LNCAP (cell line): Measurements from ENCODE around the gene LMBR1.

Experiments
- CTCF ChIP-seq: fragments of 450-650 bp; IDR thresholded peaks from 2 replicates; pipeline ENCODE4 v1.5.1; 2017; ENCODE audit warnings: mild to moderate bottlenecking

The LMBR1 gene

DNA sequence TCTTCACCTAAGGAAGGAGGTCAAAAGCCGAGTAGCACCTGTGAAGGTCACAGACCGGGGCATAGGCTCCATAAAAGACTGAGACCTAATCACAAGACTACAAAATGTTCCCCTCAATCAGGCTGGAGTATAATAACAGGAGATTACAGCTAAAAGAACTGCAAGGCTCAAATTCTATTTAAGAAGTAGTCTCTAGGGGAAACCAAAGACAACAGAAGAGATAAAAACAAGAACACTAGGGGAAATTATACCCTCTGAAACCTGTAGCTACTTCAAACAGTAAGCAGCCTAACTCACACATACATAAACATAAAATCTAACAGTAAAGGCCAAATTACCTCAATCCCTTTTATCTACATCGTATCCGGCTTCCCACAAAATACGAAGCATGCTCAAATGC is 38.3 kb downstream of the LMBR1 start:
- TF ChIP-seq CTCF: no peak

GRCh38 chr7:156848979-156849378 is 44.0 kb downstream of the LMBR1 start:
- TF ChIP-seq CTCF: no peak

DNA sequence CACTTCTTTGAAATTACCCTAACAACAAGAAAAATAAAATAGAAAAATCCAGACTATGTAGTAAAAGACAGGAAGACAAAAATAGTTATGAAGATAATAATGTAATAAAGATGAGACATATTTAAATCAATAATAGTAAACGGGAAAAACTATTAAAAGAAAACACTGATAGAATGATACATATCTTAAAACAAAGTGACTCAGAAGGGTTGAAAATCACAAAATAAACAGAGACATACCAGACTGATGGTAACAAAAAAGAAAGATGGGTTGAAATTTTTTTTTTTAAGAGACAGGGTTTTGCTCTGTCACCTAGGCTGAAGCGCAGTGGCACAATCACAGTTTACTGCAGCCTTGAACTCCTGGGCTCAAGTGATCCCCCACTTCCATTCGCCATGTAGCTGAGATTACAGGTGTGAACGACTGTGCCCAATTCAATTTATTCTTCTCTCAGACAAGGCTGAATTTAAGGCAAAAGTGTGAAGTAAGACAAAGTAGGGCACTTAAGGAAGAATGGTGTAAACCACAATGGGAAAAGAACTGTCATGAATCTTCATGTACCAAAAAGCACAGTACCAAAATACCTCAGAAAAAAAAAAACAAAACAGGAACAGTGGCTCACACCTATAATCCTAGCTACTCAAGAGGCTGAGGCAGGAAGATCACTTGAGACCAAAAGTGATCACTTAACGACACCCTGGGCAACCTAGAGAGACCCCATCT is 47.4 kb downstream of the LMBR1 start:
- TF ChIP-seq CTCF: no peak

DNA sequence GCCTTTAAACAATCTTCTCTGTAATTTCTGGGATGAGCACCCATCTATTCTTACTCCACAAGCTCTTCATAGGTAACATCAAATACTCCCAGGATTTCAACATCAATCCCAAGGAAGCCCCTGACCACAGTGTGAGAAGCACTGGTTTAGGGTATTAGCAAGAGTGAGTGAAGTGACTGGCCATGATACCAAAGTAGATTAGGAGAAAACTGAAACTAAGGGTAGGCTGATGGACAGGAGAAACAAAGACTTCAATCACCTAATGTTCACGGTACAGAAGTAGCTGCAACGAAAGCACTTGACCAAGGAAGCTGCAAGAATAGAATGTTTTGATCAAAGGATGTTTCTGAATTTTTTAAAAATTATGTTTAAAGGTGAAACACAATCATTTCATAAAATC is 49.8 kb downstream of the LMBR1 start:
- TF ChIP-seq CTCF: no peak

DNA sequence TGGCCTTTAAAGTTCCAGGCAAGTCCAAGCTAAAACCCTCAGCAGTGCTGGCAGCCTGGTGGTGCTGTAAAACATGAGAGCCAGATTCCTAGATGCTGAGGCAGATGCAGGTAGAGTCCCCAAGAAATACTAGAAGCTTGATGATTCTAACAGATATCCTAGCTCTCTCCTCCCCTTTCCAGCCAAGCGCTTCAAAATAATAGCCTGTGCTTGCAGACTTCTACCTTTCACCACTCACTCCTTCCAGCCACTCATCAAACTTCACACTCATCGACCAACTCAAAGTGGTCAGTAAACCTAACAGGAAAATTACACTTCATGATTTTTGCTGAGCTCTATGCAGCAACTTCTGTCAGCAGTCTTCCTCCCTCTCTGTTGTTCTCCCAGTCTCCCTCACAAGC is 50.2 kb downstream of the LMBR1 start:
- no peak for TF ChIP-seq CTCF

- TF ChIP-seq CTCF: no peak
These were observed 50.7 kb downstream of the LMBR1 start for GRCh38 chr7:156842317-156842716.

GRCh38 chr7:156841497-156841896 is 51.5 kb downstream of the LMBR1 start:
- TF ChIP-seq CTCF: no peak

DNA sequence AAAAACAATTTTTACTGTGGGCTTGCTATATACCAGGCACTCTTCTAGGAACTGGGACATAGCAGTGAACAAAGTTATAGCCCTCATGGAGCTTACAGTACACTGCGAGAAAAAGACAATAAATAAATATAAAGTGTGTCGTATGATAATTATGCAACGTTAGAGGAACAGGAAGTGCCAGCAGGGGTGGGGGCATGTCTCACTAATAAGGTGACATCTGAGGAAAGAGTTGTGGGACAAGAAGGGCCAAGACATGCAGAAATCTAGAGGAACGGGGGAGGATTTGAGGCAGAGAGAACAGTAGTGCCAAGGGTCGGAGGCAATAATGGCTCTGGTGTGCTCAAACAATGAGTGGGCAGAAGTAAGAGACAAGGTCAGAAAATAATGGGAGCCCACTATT is 52.8 kb downstream of the LMBR1 start:
- no peak for TF ChIP-seq CTCF
